GM12872 (cell line): ENCODE results near the gene FAR2.

ENCODE experiments used
- TF ChIP-seq, protein P1 (sequence below): IDR thresholded peaks from 3 replicates; pipeline ENCODE4 v1.5.1; 2011; ENCODE audit warnings: low read depth, mild to moderate bottlenecking, low read length, moderate library complexity; ENCODE audit not compliant: insufficient read depth

The FAR2 gene

DNA sequence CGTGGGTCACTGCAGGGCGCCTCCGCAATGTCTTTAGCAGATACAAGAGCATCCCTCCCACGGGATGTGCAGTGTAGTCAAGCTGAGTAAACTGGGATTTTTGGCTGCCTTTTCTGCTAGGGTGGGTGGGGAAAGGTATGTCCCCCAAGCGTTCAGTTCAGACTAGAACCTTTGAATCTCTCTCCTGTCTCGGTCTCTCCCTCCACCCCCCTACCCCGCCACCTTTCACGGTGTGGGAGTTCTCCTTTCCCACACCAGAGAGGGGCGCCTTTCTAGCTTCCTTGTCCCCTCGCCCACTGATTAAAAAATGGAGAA lies 525 bp upstream of the FAR2 start:
- TF ChIP-seq, protein P1, sequence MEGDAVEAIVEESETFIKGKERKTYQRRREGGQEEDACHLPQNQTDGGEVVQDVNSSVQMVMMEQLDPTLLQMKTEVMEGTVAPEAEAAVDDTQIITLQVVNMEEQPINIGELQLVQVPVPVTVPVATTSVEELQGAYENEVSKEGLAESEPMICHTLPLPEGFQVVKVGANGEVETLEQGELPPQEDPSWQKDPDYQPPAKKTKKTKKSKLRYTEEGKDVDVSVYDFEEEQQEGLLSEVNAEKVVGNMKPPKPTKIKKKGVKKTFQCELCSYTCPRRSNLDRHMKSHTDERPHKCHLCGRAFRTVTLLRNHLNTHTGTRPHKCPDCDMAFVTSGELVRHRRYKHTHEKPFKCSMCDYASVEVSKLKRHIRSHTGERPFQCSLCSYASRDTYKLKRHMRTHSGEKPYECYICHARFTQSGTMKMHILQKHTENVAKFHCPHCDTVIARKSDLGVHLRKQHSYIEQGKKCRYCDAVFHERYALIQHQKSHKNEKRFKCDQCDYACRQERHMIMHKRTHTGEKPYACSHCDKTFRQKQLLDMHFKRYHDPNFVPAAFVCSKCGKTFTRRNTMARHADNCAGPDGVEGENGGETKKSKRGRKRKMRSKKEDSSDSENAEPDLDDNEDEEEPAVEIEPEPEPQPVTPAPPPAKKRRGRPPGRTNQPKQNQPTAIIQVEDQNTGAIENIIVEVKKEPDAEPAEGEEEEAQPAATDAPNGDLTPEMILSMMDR: no peak

DNA sequence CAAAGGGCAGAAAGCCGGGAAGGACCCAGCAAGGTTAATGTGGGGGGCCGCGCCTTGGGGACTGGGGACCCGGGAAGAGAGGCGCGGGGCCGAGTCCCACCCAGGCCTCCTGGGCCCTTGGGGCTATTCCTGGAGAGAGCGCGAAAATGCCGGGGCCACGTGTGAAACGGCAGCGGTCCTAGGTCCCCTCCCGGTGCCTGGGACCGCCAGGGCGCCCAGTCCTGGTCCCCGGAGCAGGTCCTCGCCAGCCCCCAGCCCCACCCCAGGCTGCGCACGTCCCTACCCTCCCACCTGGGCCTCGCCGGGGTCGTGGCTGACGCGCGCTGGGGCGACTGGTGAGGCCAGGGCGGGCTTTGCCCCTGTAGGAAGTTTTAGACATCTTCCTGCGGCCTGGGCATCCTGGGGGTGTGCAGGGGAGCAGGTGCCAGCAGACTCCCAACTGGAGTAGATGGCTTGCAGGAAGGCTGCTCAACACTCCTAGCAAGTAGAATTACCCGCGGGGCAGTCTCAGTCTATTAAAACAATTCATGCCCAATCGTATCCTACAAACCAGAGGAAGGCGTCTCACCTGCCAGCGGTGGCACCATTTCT lies 708 bp downstream of the FAR2 start:
- TF ChIP-seq, protein P1: no peak

DNA sequence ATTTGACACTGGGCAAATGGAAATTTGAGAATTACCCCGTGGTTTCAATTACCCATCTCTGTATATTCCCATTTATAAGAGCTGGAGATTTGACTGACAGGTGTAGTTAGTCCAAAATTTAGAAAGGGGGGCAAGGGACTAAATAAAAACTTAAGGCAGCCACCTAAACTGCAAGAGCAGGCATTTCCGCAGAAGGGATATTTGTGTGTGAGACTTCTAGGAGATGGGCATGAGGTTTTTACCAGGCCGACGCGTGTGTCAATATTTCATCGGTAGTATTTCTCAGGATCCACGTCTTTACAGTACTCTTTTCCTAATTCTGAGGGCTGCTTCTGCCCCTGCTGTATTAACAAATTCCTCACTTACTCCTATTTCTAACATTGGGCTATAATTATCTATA lies 1.4 kb downstream of the FAR2 start:
- TF ChIP-seq, protein P1: no peak

DNA sequence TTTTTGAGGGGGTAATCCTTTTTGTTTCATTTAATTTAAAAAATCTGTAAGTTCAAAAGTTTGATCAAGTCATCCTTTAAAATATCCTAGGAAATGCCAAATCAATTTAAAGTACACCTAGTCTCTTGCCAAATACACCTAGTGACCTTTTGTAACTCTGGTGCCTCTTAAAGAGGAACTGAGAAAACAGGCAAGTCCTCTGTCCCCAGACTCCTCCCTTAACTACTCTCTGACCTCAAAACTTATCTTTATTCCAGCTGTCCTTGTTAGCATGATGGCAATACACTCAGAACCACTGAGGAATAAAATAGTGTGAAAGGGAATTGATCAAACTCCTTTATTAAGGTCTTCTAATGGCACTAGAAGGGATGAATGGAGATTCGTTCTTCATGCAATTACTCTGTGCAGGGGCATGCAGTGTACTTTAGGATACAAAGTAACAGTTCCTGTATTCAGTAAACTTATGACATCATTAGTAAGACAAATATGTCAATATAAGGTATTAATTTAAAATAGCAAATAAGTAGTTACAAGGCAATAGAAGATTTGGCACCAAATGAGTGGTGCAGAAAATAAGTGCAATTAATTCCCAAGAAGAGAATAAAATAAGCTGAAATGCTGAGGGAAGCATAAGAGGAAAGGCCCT lies 3.3 kb downstream of the FAR2 start:
- TF ChIP-seq, protein P1: no peak

DNA sequence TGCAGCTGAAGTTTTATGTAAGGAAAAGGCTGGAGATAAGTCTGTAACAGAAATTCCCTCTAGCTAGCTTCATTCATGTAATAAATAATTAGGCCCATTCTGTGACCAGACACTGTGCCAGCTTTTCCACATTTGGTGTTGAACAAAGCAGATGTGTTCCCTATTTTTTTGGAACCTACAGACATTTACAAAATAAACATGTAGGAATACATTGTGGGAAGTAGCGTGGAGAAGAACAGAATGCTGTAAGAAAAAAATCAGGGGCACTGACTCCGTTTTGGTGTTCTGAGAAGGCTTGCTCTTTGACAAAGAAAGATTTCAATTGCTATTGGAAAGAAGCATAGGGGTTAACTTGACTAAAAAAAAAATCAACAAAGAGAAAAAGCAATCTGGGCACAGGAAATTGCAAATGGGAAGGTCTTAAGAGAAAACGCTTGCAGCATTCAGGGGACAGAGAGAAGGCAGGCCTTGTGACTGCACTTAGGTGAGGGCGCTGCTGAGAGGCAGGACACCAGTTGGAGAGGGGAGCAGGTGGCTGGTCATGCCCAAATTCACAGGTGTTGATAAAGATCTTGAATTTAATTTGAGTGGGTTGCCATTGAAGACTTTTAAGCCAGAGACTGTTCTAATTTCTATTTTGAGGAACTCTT lies 4.0 kb downstream of the FAR2 start:
- TF ChIP-seq, protein P1: no peak

DNA sequence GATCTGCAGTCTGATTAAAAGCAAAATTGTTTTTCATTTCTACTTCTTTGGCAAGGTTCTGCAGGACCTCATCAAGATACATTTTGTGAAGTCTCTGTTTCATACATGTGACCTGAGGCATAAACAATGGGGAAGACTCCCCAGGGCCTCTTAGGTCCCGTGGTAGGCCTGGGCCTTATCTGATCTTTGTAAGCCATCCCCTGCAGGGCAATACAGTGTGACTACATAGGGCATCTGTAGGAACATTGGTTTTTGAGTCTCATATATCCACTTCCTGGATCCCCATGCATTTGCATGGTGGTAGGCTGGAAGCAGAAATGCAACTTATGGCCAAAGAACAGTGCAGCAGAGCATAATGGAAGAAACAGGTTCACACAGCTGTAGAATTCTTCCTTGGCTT lies 6.0 kb downstream of the FAR2 start:
- TF ChIP-seq, protein P1: no peak

DNA sequence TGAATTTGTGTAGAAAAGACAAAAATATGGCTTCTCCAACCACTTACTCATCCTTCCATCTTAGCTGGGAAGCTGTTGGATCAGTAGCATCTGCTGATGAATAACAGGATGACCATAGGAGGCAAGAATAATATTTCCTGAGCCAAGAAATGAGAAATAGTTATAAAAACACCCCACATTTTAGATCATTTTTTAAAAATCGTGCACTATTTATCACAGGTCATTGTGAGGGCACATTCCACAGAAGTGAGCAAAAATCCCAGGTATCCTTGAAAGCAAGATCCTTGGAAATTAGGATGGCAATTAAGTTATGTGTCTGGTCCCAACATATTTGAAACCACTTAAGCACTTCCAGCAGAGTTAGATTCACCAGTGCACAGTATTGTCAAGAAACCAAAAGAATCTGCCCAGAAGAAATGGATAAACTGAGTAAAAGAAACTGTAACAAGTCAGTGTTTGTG lies 8.4 kb downstream of the FAR2 start:
- TF ChIP-seq, protein P1: no peak
